ENCODE results near the gene ADAP1.

GRCh38 chr7:874031-874749 lies 80.3 kb downstream of the ADAP1 start:
- TF ChIP-seq POLR2A (IDR thresholded peaks at IDR 0.05) = no peak
- no peak for TF ChIP-seq CTCF (IDR thresholded peaks at IDR 0.05)

Data from heart left ventricle (tissue), 13 donors.